GM19372 (cell line): ENCODE results near the gene CLIC1.

Experiments
- ATAC-seq: cut with Tn5 transposase; IDR thresholded peaks from one replicate; pipeline ENCODE4 v1.9.1; 2021; ENCODE audit warnings: mild to moderate bottlenecking, low read depth, moderate library complexity; ENCODE audit not compliant: unreplicated experiment

The CLIC1 gene

GRCh38 chr6:31707701-31708100, 28.6 kb downstream of the CLIC1 start:
- ATAC-seq, result no peak

GRCh38 chr6:31706599-31706998, 29.7 kb downstream of the CLIC1 start, which contains the start of gene LY6G6F:
LY6G6F (plus strand) TSS chr6:31706866; CDS start chr6:31706907, 41 bp downstream.
- ATAC-seq, result no peak

GRCh38 chr6:31705931-31706330, 30.4 kb downstream of the CLIC1 start:
- no peak for ATAC-seq

GRCh38 chr6:31702819-31703716, 33.3 kb downstream of the CLIC1 start, which contains the start of gene ABHD16A:
ABHD16A (minus strand) TSS chr6:31703324; CDS start chr6:31703281, 43 bp downstream.
- peak; percentile 93 for ATAC-seq

GRCh38 chr6:31702405-31702818, 33.9 kb downstream of the CLIC1 start:
- ATAC-seq, result no peak

GRCh38 chr6:31701666-31702404, 34.5 kb downstream of the CLIC1 start:
- no peak for ATAC-seq

- no peak for ATAC-seq
Observed at GRCh38 chr6:31700740-31701401, 35.5 kb downstream of the CLIC1 start.

- ATAC-seq, result no peak
Observed at GRCh38 chr6:31697555-31697954, 38.8 kb downstream of the CLIC1 start.

GRCh38 chr6:31693535-31693934, 42.8 kb downstream of the CLIC1 start:
- no peak for ATAC-seq

- no peak for ATAC-seq
Observed at GRCh38 chr6:31692886-31693285, 43.4 kb downstream of the CLIC1 start.

- ATAC-seq, result no peak
Observed at GRCh38 chr6:31692353-31692752, 44.0 kb downstream of the CLIC1 start.

- ATAC-seq, result no peak
Observed at GRCh38 chr6:31691564-31692108, 44.7 kb downstream of the CLIC1 start.

- ATAC-seq, result no peak
Observed at GRCh38 chr6:31691078-31691463, 45.3 kb downstream of the CLIC1 start.

- no peak for ATAC-seq
Observed at GRCh38 chr6:31690231-31691077, 45.9 kb downstream of the CLIC1 start.

- ATAC-seq, result no peak
Observed at GRCh38 chr6:31689249-31690110, 46.9 kb downstream of the CLIC1 start.

GRCh38 chr6:31687860-31688693, 48.3 kb downstream of the CLIC1 start:
- ATAC-seq, result no peak

GRCh38 chr6:31687321-31687720, 49.0 kb downstream of the CLIC1 start:
- ATAC-seq, result no peak

- no peak for ATAC-seq
Observed at GRCh38 chr6:31686483-31686882, 49.8 kb downstream of the CLIC1 start.
